Activated CD4-positive, alpha-beta T cell treated with anti-CD3 and anti-CD28 coated beads, Interleukin-2, amount 10 ng/mL, durations not matched to agents 24 days and 14 days (primary cell): Measurements from ENCODE around the gene TUBGCP5. TPM values are rescaled to one million over a fixed set of nuclear protein-coding genes. Genes with fewer than 3 reads are reported as not detected.
A peak's percentile ranks its signal among the peaks of the same experiment; 100 is the strongest.
"Not testable (repeated sequence)": the region's sequence is repeated elsewhere in the genome, so short reads cannot be mapped to it uniquely, and the experiment has no call there.

Experiments
- DNase-seq: peaks from one replicate; pipeline ENCODE4 v3.0.0; 2022
- H3K27ac Mint-ChIP-seq: one replicate; pipeline ENCODE4 v1.8.0; 2022; ENCODE audit warnings: mild to moderate bottlenecking, mixed read lengths
- H3K27me3 Mint-ChIP-seq: one replicate; pipeline ENCODE4 v1.8.0; 2022; ENCODE audit warnings: mixed read lengths
- H3K36me3 Mint-ChIP-seq: one replicate; pipeline ENCODE4 v1.8.0; 2022; ENCODE audit warnings: low read depth, mild to moderate bottlenecking, mixed read lengths
- H3K4me1 Mint-ChIP-seq: one replicate; pipeline ENCODE4 v1.8.0; 2021; ENCODE audit warnings: mixed read lengths
- H3K4me3 Mint-ChIP-seq: one replicate; pipeline ENCODE4 v1.8.0; 2022; ENCODE audit warnings: mild to moderate bottlenecking, moderate library complexity, mixed read lengths
- H3K9me3 Mint-ChIP-seq: one replicate; pipeline ENCODE4 v1.8.0; 2021; ENCODE audit warnings: mixed read lengths
- intact Hi-C: fragments of 100-400 bp; cut with micrococcal nuclease; formaldehyde crosslinking; loops from one replicate; pipeline ENCODE4 v1.15.1; 2023
- total RNA-seq: library from RNA; stranded (reverse); gene quantifications from 2 replicates; pipeline ENCODE4 v1.2.3, GENCODE V29; 2022

The TUBGCP5 gene
- total RNA-seq: 23.1 and 26.3 TPM in 2 replicates

DNA sequence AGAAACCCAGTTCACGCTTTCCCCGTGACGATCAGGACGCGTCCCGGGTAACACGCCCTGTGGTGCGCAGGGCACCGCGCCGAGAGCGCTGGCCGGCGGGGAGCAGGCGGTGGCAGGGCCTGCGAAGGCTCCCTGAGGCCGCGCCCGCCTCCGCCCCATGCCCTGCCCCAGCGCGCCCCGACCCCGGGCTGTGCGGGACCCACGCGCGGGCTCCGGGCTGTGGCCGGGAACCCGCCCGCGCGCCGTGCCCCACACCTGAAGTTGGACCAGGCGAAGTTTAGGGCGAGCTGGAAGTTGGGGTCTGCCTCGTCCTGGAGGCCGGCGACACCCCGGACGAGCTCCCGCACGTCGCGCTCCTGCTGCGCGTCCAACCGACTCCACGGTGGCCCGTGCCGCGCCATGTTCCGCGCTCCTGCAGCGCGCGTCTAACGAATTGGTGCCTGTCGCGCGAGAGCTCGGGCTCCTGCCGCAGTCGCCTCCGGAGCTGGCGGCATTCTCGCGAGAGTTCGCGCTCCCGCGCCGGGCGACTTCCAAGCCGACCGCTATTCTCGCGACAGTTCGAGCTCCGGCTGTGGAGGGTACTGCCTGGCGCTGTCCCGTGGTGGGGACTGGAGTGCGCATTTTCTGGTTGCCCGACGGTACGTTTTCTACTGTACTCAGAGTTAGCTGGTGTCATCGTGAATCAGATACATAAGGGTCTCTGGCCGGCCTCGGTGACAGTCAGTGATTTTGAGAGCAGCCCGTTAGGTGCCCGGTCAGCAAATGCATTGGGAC is at the start of gene TUBGCP5:
Gene TUBGCP5, minus strand, starts transcription at position 427 of the 774 bp plus-strand sequence. Its CDS starts 26 bp downstream, at position 401.
- H3K27me3 Mint-ChIP-seq: no peaks in the 10 kb centered on the region
- peak within 1 kb of the TSS; percentile 91 for H3K4me3 Mint-ChIP-seq
- H3K36me3 Mint-ChIP-seq: peaks cover 13% of the 10 kb centered on the region
- intact Hi-C loops: loop anchor here (1.0 to 10.0 kb wide), 3 partner anchors 59 to 425 kb away; partner anchors contain the start of genes CYFIP1 and NIPA2
- peak; percentile 99 for DNase-seq
- H3K27ac Mint-ChIP-seq: peak within 1 kb of the TSS; percentile 94
- H3K9me3 Mint-ChIP-seq: no peaks in the 10 kb centered on the region
- peaks cover 23% of the 10 kb centered on the region for H3K4me1 Mint-ChIP-seq

DNA sequence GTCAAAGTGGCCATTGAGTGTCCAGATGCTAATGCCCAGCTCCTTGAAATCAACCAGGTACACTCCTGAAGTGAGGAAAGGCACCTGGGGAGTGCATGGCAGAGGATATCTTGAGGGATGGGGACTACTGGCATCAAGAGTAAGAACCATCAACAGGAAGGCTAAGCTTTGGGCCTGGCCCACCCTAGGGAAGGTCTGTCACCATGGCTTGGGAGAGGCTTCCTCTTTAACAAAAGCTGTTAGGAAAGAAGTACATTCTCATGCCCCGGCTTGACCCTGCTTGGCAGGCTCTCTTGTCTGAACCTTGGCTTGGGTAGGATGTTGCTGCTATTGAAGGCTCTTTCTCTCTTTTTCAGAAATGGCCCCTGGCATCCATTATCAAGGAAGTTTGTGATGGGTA is 43.7 kb upstream of the TUBGCP5 start:
- Mint-ChIP-seq H3K36me3 (no peaks in the 10 kb centered on the region), H3K9me3 (no peaks in the 10 kb centered on the region), H3K4me1 (no peaks in the 10 kb centered on the region), H3K27me3 (peaks cover 4% of the 10 kb centered on the region), H3K27ac (no peak overlapping the region), H3K4me3 (no peak overlapping the region)
- intact Hi-C loops: no loop called here
- no peak for DNase-seq

- intact Hi-C loops: not testable (repeated sequence)
Measured at GRCh38 chr15:23081996-23082737, 42.8 kb upstream of the TUBGCP5 start.

DNA sequence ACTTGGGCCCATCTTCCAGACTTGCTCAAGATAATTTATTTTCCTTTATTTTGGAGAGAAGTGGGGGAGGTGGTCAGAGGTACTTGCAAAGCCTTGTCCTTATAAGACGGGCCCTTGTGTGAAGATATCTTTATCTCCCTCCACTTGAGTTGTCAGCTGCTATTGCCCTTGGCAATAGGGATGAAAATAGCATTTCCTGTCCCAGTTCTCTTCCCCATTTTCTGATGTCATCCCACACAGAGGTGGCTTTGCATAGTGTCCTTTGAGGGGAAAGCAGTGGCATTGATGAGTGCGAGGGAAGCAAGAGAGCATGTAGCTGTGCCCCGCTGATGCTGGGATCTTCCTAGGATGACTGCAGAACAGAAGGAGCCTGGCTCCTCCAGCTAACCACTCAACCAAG is 41.9 kb upstream of the TUBGCP5 start:
- intact Hi-C loops: no loop called here
- Mint-ChIP-seq H3K4me3 (no peak overlapping the region), H3K27me3 (peaks cover 1% of the 10 kb centered on the region), H3K27ac (no peak overlapping the region), H3K36me3 (no peaks in the 10 kb centered on the region), H3K4me1 (no peaks in the 10 kb centered on the region), H3K9me3 (no peaks in the 10 kb centered on the region)
- DNase-seq: no peak

More at GRCh38 chr15:23081996-23082737, 42.8 kb upstream of the TUBGCP5 start:
- not testable (repeated sequence) for DNase-seq, H3K4me1 Mint-ChIP-seq, H3K9me3 Mint-ChIP-seq, H3K36me3 Mint-ChIP-seq, H3K4me3 Mint-ChIP-seq, H3K27me3 Mint-ChIP-seq, H3K27ac Mint-ChIP-seq

DNA sequence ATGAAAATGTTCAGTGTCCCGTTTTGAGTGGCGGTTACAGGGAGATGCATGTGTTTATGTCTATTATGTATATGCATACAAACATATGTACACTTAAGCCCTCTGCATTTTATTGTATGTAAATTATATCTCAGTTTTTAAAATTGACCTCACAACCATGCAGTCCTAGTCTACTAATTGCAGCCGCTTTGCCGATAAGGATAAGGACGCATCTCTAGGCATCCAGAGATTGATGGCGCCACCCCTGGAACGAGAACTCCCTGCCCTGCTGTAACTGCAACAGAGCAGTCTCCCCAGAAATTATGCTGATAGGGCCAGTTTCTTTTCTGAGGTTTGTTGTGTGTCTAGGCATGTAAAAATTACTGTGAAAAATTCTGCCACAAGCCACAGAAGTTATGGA is 40.4 kb upstream of the TUBGCP5 start:
- no peaks in the 10 kb centered on the region for H3K9me3 Mint-ChIP-seq
- no peaks in the 10 kb centered on the region for H3K4me1 Mint-ChIP-seq
- no peak for DNase-seq
- H3K27ac Mint-ChIP-seq: no peak overlapping the region
- no peaks in the 10 kb centered on the region for H3K36me3 Mint-ChIP-seq
- intact Hi-C loops: no loop called here
- no peaks in the 10 kb centered on the region for H3K27me3 Mint-ChIP-seq
- H3K4me3 Mint-ChIP-seq: no peak overlapping the region

DNA sequence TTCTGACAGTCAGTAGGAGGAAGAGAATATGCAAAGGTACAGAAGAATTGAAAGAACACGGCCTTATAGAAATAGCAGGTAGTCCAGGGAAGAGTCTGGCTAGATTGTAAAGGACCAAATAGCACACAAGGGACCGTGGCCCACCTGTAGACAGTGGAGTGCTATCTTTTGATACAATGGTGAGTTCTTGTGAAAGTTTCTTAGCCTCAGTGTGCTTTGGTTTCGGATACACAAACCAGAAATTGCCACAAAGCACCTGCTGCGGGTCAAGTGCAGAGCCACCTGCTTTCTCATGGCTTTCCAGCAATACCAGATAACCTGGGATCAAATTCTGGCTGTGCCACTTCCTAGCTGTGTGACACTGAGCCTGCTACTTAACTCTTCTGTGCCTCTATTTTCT is 36.6 kb upstream of the TUBGCP5 start:
- Mint-ChIP-seq H3K4me1 (no peaks in the 10 kb centered on the region), H3K27me3 (peaks cover 4% of the 10 kb centered on the region), H3K27ac (no peak overlapping the region), H3K36me3 (no peaks in the 10 kb centered on the region), H3K4me3 (no peak overlapping the region), H3K9me3 (no peaks in the 10 kb centered on the region)
- no peak for DNase-seq
- intact Hi-C loops: no loop called here

DNA sequence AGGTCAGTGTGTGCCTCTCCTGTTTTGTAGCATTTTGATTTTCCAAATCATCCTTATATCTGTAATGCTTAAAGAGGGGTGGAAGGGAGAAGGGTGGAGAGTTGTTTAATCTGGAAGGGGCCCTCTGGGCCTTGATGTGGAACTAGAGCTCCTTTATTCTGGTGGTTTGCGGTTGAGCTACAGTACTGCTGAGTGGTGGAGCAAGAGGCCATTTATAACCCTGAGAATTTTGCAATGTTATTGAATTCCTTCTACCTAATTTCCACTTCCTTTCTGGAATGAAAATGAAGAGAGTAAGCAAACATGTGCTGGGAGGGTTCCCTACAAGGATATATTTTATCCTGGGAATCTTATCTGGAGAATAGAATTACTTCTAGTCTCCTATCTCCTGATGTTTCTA is 35.3 kb upstream of the TUBGCP5 start:
- Mint-ChIP-seq H3K27ac (no peak overlapping the region), H3K36me3 (no peaks in the 10 kb centered on the region), H3K4me3 (no peak overlapping the region), H3K9me3 (no peaks in the 10 kb centered on the region), H3K27me3 (peaks cover 4% of the 10 kb centered on the region), H3K4me1 (no peaks in the 10 kb centered on the region)
- intact Hi-C loops: no loop called here
- no peak for DNase-seq

DNA sequence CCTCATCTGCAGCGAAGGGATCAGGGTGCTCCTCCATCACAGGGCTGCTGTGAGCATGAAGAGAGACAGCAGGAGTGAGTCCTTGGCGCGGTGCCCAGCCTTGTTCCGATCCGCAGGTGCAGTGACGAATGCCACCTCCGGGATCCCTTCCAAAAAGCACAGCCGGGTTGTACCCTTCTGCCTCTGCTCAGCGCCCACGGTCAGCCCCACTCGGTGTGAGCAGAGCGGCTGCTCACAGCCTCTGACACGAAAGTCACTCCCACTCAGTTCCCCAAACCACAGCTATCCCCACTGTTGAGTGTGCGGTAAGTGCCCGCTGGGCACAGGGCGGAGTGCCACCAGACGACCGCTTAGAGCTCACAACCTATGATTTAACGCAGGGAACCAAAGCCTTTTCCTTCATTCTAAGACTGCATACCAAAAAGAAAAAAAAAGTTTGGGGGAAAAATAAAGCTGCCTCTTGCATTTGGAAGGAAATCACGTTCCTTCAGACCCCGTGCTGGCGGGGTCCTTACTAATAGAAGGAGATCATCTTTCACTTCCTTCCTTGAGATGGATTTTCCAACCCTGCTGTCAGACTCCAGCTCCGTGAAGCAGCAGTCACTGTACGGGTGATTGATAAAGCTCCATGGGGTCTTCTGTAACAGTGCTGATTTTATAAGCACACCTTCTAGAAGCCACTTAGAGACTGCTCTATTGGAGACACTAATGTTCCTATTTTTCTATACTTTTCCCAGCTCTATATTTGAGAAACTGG is 34.7 kb upstream of the TUBGCP5 start:
- no peak overlapping the region for H3K27ac Mint-ChIP-seq
- H3K36me3 Mint-ChIP-seq: no peaks in the 10 kb centered on the region
- peaks cover 4% of the 10 kb centered on the region for H3K27me3 Mint-ChIP-seq
- H3K9me3 Mint-ChIP-seq: no peaks in the 10 kb centered on the region
- intact Hi-C loops: no loop called here
- no peaks in the 10 kb centered on the region for H3K4me1 Mint-ChIP-seq
- DNase-seq: no peak
- no peak overlapping the region for H3K4me3 Mint-ChIP-seq

- Mint-ChIP-seq H3K4me1 (no peaks in the 10 kb centered on the region), H3K9me3 (no peaks in the 10 kb centered on the region), H3K27me3 (peaks cover 4% of the 10 kb centered on the region), H3K36me3 (no peaks in the 10 kb centered on the region), H3K27ac (no peak overlapping the region), H3K4me3 (no peak overlapping the region)
- no peak for DNase-seq
- intact Hi-C loops: no loop called here
Measured at GRCh38 chr15:23072633-23073032, 33.3 kb upstream of the TUBGCP5 start.

DNA sequence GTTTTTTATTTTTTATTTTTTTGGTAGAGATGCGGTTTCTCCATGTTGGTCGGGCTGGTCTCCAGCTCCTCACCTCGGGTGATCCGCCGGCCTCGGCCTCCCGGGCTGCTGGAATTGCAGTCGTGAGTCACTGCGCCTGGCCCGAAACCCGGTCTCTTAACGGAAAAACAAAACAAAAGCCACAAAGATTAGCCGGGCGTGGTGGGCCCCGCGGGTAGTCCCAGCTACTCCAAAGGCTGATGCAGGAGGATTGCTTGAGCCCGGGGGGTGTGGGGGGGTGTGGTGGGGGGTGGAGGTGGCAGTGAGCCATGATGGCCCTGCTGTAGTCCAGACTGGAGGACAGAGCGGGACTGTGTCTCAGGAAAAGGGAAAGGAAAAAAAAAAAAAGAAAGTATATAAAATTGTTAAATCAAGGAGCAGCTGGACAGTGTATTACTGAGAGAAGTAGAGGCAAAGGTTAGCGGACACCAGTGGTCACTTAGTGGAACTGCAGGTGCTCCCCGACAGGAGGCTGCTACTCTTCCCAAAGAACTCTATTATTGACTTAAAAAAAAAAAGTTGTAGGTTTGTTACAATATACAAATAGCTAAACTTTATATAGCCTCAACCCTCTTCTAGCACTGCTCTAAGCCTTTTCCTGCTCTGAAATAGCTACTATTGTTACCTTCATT is 30.3 kb upstream of the TUBGCP5 start:
- DNase-seq: no peak
- Mint-ChIP-seq H3K9me3 (no peaks in the 10 kb centered on the region), H3K36me3 (no peaks in the 10 kb centered on the region), H3K27ac (no peak overlapping the region), H3K4me1 (no peaks in the 10 kb centered on the region), H3K27me3 (peaks cover 4% of the 10 kb centered on the region), H3K4me3 (no peak overlapping the region)
- intact Hi-C loops: no loop called here

DNA sequence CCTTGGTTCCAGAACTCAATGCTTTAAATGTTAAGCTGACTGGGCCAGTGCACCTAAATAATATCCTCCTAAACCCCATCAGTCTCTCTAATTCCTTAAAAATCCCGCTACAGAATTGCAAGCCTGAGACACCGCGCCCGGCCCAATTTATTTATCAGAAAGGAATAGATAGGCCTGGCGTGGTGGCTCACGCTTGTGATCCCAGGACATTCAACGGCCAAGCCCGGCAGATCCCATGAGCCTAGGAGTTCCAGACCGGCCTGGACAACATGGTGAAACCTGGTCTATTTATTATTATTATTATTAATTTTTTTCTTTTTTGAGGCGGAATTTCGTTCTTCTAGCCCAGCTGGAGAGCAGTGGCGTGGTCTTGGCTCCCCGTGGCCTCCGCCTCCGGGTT is 28.0 kb upstream of the TUBGCP5 start:
- intact Hi-C loops: no loop called here
- no peak for DNase-seq
- peaks cover 3% of the 10 kb centered on the region for H3K27me3 Mint-ChIP-seq
- no peak overlapping the region for H3K4me3 Mint-ChIP-seq
- H3K4me1 Mint-ChIP-seq: no peaks in the 10 kb centered on the region
- no peak overlapping the region for H3K27ac Mint-ChIP-seq
- H3K36me3 Mint-ChIP-seq: no peaks in the 10 kb centered on the region
- H3K9me3 Mint-ChIP-seq: peaks cover 9% of the 10 kb centered on the region

GRCh38 chr15:23065836-23066235 is 26.5 kb upstream of the TUBGCP5 start:
- no peaks in the 10 kb centered on the region for H3K27me3 Mint-ChIP-seq
- no peak overlapping the region for H3K4me3 Mint-ChIP-seq
- peaks cover 11% of the 10 kb centered on the region for H3K9me3 Mint-ChIP-seq
- intact Hi-C loops: no loop called here
- no peaks in the 10 kb centered on the region for H3K4me1 Mint-ChIP-seq
- no peaks in the 10 kb centered on the region for H3K36me3 Mint-ChIP-seq
- H3K27ac Mint-ChIP-seq: no peak overlapping the region
- no peak for DNase-seq

DNA sequence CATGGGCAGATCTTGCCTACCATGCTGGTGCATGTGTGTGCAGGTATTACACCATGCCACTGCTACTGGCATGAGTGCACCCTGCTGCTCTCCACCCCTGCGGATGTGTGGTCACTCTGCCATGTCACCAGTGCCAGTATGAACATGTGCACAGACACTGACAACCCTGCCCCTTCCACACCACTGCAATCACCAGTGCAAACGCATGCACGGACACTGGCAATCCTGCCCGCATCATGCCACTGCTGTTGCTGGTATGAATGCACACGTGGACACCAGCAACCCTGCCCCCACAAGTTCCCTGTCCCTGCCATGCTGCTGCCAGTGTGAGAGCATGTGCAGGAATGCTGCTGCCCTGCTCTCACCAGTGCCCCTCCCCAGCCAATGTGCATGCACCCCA is 24.8 kb upstream of the TUBGCP5 start:
- Mint-ChIP-seq H3K27ac (no peak overlapping the region), H3K4me1 (no peaks in the 10 kb centered on the region), H3K4me3 (no peak overlapping the region), H3K36me3 (no peaks in the 10 kb centered on the region), H3K9me3 (peaks cover 11% of the 10 kb centered on the region), H3K27me3 (peaks cover 1% of the 10 kb centered on the region)
- no peak for DNase-seq
- intact Hi-C loops: no loop called here
